WTC11 (cell line): ENCODE measurements around the gene KCNMA1.

ENCODE experiments used
- SMAD3 ChIP-seq: sonication (generic); formaldehyde crosslinking; IDR thresholded peaks from 2 replicates; pipeline ENCODE4 v1.8.0; 2022; ENCODE audit warnings: missing genetic modification reagents, mild to moderate bottlenecking, borderline replicate concordance
- TF ChIP-seq, protein P1 (sequence below): sonication (generic); formaldehyde crosslinking; IDR thresholded peaks from 2 replicates; pipeline ENCODE4 v1.8.1; 2023; ENCODE audit warnings: mild to moderate bottlenecking, missing genetic modification reagents

DNA sequence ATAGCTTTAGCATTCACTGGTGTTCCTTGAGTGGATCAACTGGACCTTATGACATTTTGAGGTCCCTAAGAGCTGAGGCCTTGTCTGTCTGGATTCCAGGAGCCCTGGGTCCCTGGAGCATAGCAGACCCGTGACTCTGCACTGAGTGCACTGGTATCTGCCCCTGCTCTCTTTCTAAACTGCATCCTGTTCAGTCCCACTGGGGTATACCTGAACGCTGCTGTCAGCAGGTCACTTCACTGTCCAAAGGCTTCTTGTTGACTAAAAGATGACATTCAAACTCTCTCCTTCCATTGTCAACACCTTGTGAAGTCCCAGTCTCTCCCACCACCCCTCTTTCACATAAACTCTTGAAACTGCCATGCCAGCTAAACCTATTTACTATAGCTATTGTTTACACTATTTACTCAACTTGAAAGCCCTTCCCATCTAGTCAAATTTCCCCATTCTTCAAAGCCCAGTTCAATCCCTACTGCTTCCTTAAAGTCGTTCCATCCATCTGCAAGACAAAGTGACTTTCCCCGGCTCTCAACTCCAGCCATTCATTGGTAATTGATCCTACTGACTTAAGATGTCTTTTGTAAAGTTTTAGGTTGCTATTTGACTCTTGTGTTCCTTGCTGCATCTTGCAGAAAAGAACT lies 523.3 kb downstream of the KCNMA1 start:
- TF ChIP-seq SMAD3 (CRISPR knock-in tag), result no peak
- TF ChIP-seq, protein P1, sequence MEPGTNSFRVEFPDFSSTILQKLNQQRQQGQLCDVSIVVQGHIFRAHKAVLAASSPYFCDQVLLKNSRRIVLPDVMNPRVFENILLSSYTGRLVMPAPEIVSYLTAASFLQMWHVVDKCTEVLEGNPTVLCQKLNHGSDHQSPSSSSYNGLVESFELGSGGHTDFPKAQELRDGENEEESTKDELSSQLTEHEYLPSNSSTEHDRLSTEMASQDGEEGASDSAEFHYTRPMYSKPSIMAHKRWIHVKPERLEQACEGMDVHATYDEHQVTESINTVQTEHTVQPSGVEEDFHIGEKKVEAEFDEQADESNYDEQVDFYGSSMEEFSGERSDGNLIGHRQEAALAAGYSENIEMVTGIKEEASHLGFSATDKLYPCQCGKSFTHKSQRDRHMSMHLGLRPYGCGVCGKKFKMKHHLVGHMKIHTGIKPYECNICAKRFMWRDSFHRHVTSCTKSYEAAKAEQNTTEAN (CRISPR knock-in tag), result no peak
